HEK293 (cell line): ENCODE measurements around the gene ZNF48.
A peak's percentile ranks its signal among the peaks of the same experiment; 100 is the strongest.

Source experiments
- BCL11B ChIP-seq: fragments of 450-650 bp; formaldehyde crosslinking; IDR thresholded peaks from 2 replicates; pipeline ENCODE4 v1.5.1; 2016; ENCODE audit warnings: low read depth, missing biosample characterization, missing genetic modification characterization
- FEZF1 ChIP-seq: fragments of 450-650 bp; formaldehyde crosslinking; IDR thresholded peaks from 2 replicates; pipeline ENCODE4 v1.5.1; 2016; ENCODE audit warnings: missing biosample characterization, missing genetic modification characterization
- HOXA7 ChIP-seq: sonication (generic); formaldehyde crosslinking; IDR thresholded peaks from 2 replicates; pipeline ENCODE4 v1.8.1; 2022; ENCODE audit warnings: missing genetic modification reagents, borderline replicate concordance
- KLF7 ChIP-seq: fragments of 450-650 bp; formaldehyde crosslinking; IDR thresholded peaks from 2 replicates; pipeline ENCODE4 v1.5.1; 2016; ENCODE audit warnings: missing biosample characterization, missing genetic modification characterization, borderline replicate concordance
- PBX3 ChIP-seq: sonication (generic); formaldehyde crosslinking; IDR thresholded peaks from 2 replicates; pipeline ENCODE4 v1.8.1; 2022; ENCODE audit warnings: mild to moderate bottlenecking, moderate library complexity, missing genetic modification reagents
- PRDM10 ChIP-seq: fragments of 450-650 bp; formaldehyde crosslinking; IDR thresholded peaks from 2 replicates; pipeline ENCODE4 v1.5.1; 2016; ENCODE audit warnings: missing biosample characterization, missing genetic modification characterization
- PRDM6 ChIP-seq: fragments of 450-650 bp; formaldehyde crosslinking; IDR thresholded peaks from 2 replicates; pipeline ENCODE4 v1.5.1; 2017; ENCODE audit warnings: missing biosample characterization, missing genetic modification characterization
- SETDB1 ChIP-seq: IDR thresholded peaks from one replicate; pipeline ENCODE4 v1.6.1; 2017; ENCODE audit warnings: mild to moderate bottlenecking, low read length, moderate library complexity, mixed read lengths; ENCODE audit not compliant: insufficient read length
- SP7 ChIP-seq: fragments of 450-650 bp; formaldehyde crosslinking; IDR thresholded peaks from 2 replicates; pipeline ENCODE4 v1.5.1; 2016; ENCODE audit warnings: missing biosample characterization, missing genetic modification characterization
- ZBTB10 ChIP-seq: fragments of 450-650 bp; formaldehyde crosslinking; IDR thresholded peaks from 2 replicates; pipeline ENCODE4 v1.5.1; 2016; ENCODE audit warnings: missing biosample characterization, missing genetic modification characterization
- ZBTB21 ChIP-seq: fragments of 450-650 bp; formaldehyde crosslinking; IDR thresholded peaks from 2 replicates; pipeline ENCODE4 v1.5.1; 2017; ENCODE audit warnings: missing biosample characterization, missing genetic modification characterization
- ZFP3 ChIP-seq: fragments of 450-650 bp; formaldehyde crosslinking; IDR thresholded peaks from 2 replicates; pipeline ENCODE4 v1.5.1; 2016; ENCODE audit warnings: low read depth, missing biosample characterization, missing genetic modification characterization
- ZNF112 ChIP-seq: fragments of 450-650 bp; formaldehyde crosslinking; IDR thresholded peaks from 2 replicates; pipeline ENCODE4 v1.5.0; 2017; ENCODE audit warnings: missing biosample characterization, missing genetic modification characterization
- ZNF121 ChIP-seq: fragments of 450-650 bp; formaldehyde crosslinking; IDR thresholded peaks from 2 replicates; pipeline ENCODE4 v1.5.1; 2016; ENCODE audit warnings: missing biosample characterization, missing genetic modification characterization
- ZNF140 ChIP-seq: fragments of 450-650 bp; formaldehyde crosslinking; IDR thresholded peaks from 2 replicates; pipeline ENCODE4 v1.5.1; 2016; ENCODE audit warnings: missing biosample characterization, missing genetic modification characterization
- ZNF155 ChIP-seq: fragments of 450-650 bp; formaldehyde crosslinking; IDR thresholded peaks from 2 replicates; pipeline ENCODE4 v1.5.1; 2016; ENCODE audit warnings: missing biosample characterization, missing genetic modification characterization
- ZNF274 ChIP-seq, 2 experiments: fragments of 200-500 bp in 1 of 2; fragments of 450-650 bp in 1 of 2; sonication (Bioruptor generic) in 1 of 2; formaldehyde crosslinking in 1 of 2; IDR thresholded peaks; 2 replicates each; pipeline versions ENCODE4 v1.5.1 to v1.6.1; 2014 to 2016; ENCODE audit warnings: borderline replicate concordance in 1 of 2, inconsistent platforms in 1 of 2, low read length in 1 of 2, missing biosample characterization in 1 of 2, missing genetic modification characterization in 1 of 2
- ZNF311 ChIP-seq: fragments of 450-650 bp; formaldehyde crosslinking; IDR thresholded peaks from 2 replicates; pipeline ENCODE4 v1.5.1; 2017; ENCODE audit warnings: missing biosample characterization, missing genetic modification characterization, borderline replicate concordance
- ZNF354C ChIP-seq: fragments of 450-650 bp; formaldehyde crosslinking; IDR thresholded peaks from 2 replicates; pipeline ENCODE4 v1.5.1; 2016; ENCODE audit warnings: missing biosample characterization, missing genetic modification characterization, low read depth, borderline replicate concordance
- ZNF426 ChIP-seq: fragments of 450-650 bp; formaldehyde crosslinking; IDR thresholded peaks from 2 replicates; pipeline ENCODE4 v1.5.1; 2017; ENCODE audit warnings: missing biosample characterization, missing genetic modification characterization, mild to moderate bottlenecking, inconsistent platforms, moderate library complexity
- ZNF514 ChIP-seq: fragments of 450-650 bp; formaldehyde crosslinking; IDR thresholded peaks from 2 replicates; pipeline ENCODE4 v1.5.1; 2016; ENCODE audit warnings: missing biosample characterization, missing genetic modification characterization
- ZNF544 ChIP-seq: fragments of 450-650 bp; formaldehyde crosslinking; IDR thresholded peaks from 2 replicates; pipeline ENCODE4 v1.5.0; 2017; ENCODE audit warnings: missing biosample characterization, missing genetic modification characterization
- ZNF549 ChIP-seq: fragments of 450-650 bp; IDR thresholded peaks from 2 replicates; pipeline ENCODE4 v1.5.1; 2018; ENCODE audit warnings: missing biosample characterization, missing genetic modification characterization, mild to moderate bottlenecking, inconsistent platforms, moderate library complexity
- ZNF580 ChIP-seq: fragments of 450-650 bp; formaldehyde crosslinking; IDR thresholded peaks from 2 replicates; pipeline ENCODE4 v1.5.1; 2016; ENCODE audit warnings: missing biosample characterization, missing genetic modification characterization
- ZNF645 ChIP-seq: fragments of 450-650 bp; formaldehyde crosslinking; IDR thresholded peaks from 2 replicates; pipeline ENCODE4; 2016; ENCODE audit warnings: missing biosample characterization, missing genetic modification characterization
- ZSCAN18 ChIP-seq: fragments of 450-650 bp; formaldehyde crosslinking; IDR thresholded peaks from 2 replicates; pipeline ENCODE4 v1.5.1; 2016; ENCODE audit warnings: missing biosample characterization, missing genetic modification characterization

Gene ZNF48

GRCh38 chr16:30378236-30379157, 16.7 kb upstream of the ZNF48 start (continued):
- TF ChIP-seq ZNF580 (tag by site-specific recombination), result peak; percentile 83
- TF ChIP-seq ZFP3 (tag by site-specific recombination), result no peak
- TF ChIP-seq FEZF1 (tag by site-specific recombination), result no peak
- peak; percentile 90 for TF ChIP-seq SP7
- no peak for TF ChIP-seq ZNF274 (IDR thresholded peaks at IDR 0.05; ENCODE audit: low read length)
- TF ChIP-seq ZNF274 (tag by site-specific recombination; IDR thresholded peaks at IDR 0.05; ENCODE audit: borderline replicate concordance), result no peak
- TF ChIP-seq ZNF121 (tag by site-specific recombination), result peak; percentile 39; the same call in 1 of the 2 replicates
- TF ChIP-seq BCL11B (tag by site-specific recombination), result no peak
- no peak for TF ChIP-seq ZNF544 (tag by site-specific recombination)
- TF ChIP-seq PRDM10 (tag by site-specific recombination), result peak; percentile 40
- no peak for TF ChIP-seq ZNF311
- TF ChIP-seq PBX3 (CRISPR knock-in tag), result no peak; the same call in none of the 2 replicates
- peak; percentile 87; the same call in 1 of the 2 replicates for TF ChIP-seq KLF7 (tag by site-specific recombination)
- no peak for TF ChIP-seq SETDB1
- TF ChIP-seq ZNF645 (tag by site-specific recombination), result peak; percentile 94
- TF ChIP-seq ZBTB21 (tag by site-specific recombination), result no peak
- no peak for TF ChIP-seq ZNF112 (tag by site-specific recombination)
- TF ChIP-seq ZBTB10 (tag by site-specific recombination), result no peak; the same call in 1 of the 2 replicates
- no peak for TF ChIP-seq ZNF140 (tag by site-specific recombination)
- no peak for TF ChIP-seq ZNF155 (tag by site-specific recombination)
- TF ChIP-seq ZNF514, result no peak
- TF ChIP-seq ZNF549 (tag by site-specific recombination), result no peak
- no peak for TF ChIP-seq ZNF354C (tag by site-specific recombination)
- TF ChIP-seq ZSCAN18, result no peak
- TF ChIP-seq HOXA7 (CRISPR knock-in tag), result no peak
- TF ChIP-seq PRDM6 (tag by site-specific recombination), result no peak
- TF ChIP-seq ZNF426 (tag by site-specific recombination), result no peak
